ENCODE data around the gene CYP2W1.

- no peak for TF ChIP-seq ZNF138 (CRISPR knock-in tag; conservative IDR thresholded peaks at IDR 0.05)
- TF ChIP-seq CTCF (IDR thresholded peaks at IDR 0.05), result no peak
- TF ChIP-seq MAX (CRISPR knock-in tag; IDR thresholded peaks at IDR 0.05), result no peak
- TF ChIP-seq OVOL2 (CRISPR knock-in tag; IDR thresholded peaks at IDR 0.05; ENCODE audit: borderline replicate concordance), result no peak
- no peak for TF ChIP-seq USF1 (CRISPR knock-in tag; IDR thresholded peaks at IDR 0.05)
- no peak for TF ChIP-seq ATF6 (CRISPR knock-in tag; IDR thresholded peaks at IDR 0.05)
- TF ChIP-seq ETV6 (CRISPR knock-in tag; IDR thresholded peaks at IDR 0.05), result no peak
- no peak for TF ChIP-seq PREB (CRISPR knock-in tag; IDR thresholded peaks at IDR 0.05; ENCODE audit: borderline replicate concordance)
- no peak for TF ChIP-seq ZBTB43 (CRISPR knock-in tag; IDR thresholded peaks at IDR 0.05)
Measured at GRCh38 chr7:1004018-1004852, 21.3 kb downstream of the CYP2W1 start.
